Mesenchymal stem cell (in vitro differentiated cells and primary cell): ENCODE results near the gene FGF16.
"Not testable (repeated sequence)": the region's sequence is repeated elsewhere in the genome, so short reads cannot be mapped to it uniquely, and the experiment has no call there.

Experiments used
- DNase-seq: peaks from one replicate; pipeline ENCODE4 v3.0.0-alpha.2; 2013
- H2AFZ ChIP-seq: one replicate; pipeline ENCODE4 v1.6.1; 2013; ENCODE audit warnings: low read depth, mild to moderate bottlenecking, control low read depth, inconsistent platforms, low read length, moderate library complexity
- H2AK5ac ChIP-seq: 2 replicates; pipeline ENCODE4 v1.6.1; 2013; ENCODE audit warnings: low read length, moderate library complexity, mild to moderate bottlenecking, inconsistent platforms; ENCODE audit not compliant: severe bottlenecking
- H2BK120ac ChIP-seq: one replicate; pipeline ENCODE4 v1.6.1; 2013; ENCODE audit warnings: low read depth, mild to moderate bottlenecking, inconsistent platforms, low read length, moderate library complexity
- H2BK12ac ChIP-seq, 2 experiments: one replicate each; pipeline ENCODE4 v1.6.1; 2013; ENCODE audit warnings: inconsistent platforms in 2 of 2, low read length in 2 of 2, mild to moderate bottlenecking in 2 of 2, moderate library complexity in 2 of 2, control low read depth in 1 of 2
- H2BK15ac ChIP-seq: one replicate; pipeline ENCODE4 v1.6.1; 2013; ENCODE audit warnings: mild to moderate bottlenecking, low read depth, inconsistent platforms; ENCODE audit not compliant: poor library complexity, severe bottlenecking
- H2BK5ac ChIP-seq: 2 replicates; pipeline ENCODE4 v1.6.1; 2013; ENCODE audit warnings: low read depth, mild to moderate bottlenecking, low read length, control low read depth, inconsistent platforms; ENCODE audit not compliant: poor library complexity, severe bottlenecking
- H3K14ac ChIP-seq, 2 experiments: one replicate each; pipeline ENCODE4 v1.6.1; 2013; ENCODE audit warnings: inconsistent platforms in 2 of 2, low read length in 2 of 2, control low read depth in 1 of 2, mild to moderate bottlenecking in 1 of 2, moderate library complexity in 1 of 2
- H3K18ac ChIP-seq, 2 experiments: one replicate each; pipeline ENCODE4 v1.6.1; 2013; ENCODE audit warnings: inconsistent platforms in 2 of 2, low read length in 2 of 2, control low read depth in 1 of 2, low read depth in 1 of 2, mild to moderate bottlenecking in 1 of 2
- H3K23ac ChIP-seq, 2 experiments: one replicate each; pipeline ENCODE4 v1.6.1; 2013; ENCODE audit warnings: inconsistent platforms in 2 of 2, low read length in 2 of 2, mild to moderate bottlenecking in 2 of 2, moderate library complexity in 2 of 2, control low read depth in 1 of 2
- H3K27ac ChIP-seq: 2 replicates; pipeline ENCODE4 v1.5.1; 2013; ENCODE audit warnings: mild to moderate bottlenecking, moderate library complexity, low read length, control low read depth, inconsistent platforms; ENCODE audit not compliant: poor library complexity, severe bottlenecking
- H3K27me3 ChIP-seq, 2 experiments: 2 replicates each; pipeline versions ENCODE4 v1.6.1 to v1.7.0; 2013; ENCODE audit warnings: low read length in 2 of 2, mild to moderate bottlenecking in 2 of 2, moderate library complexity in 2 of 2, control low read depth in 1 of 2, inconsistent platforms in 1 of 2; ENCODE audit not compliant: control insufficient read depth in 1 of 2, insufficient read depth in 1 of 2
- H3K36me3 ChIP-seq, 2 experiments: 2 replicates each; pipeline versions ENCODE4 v1.6.1 to v1.7.0; 2013; ENCODE audit warnings: low read length in 2 of 2, control low read depth in 1 of 2, inconsistent platforms in 1 of 2, low read depth in 1 of 2, mild to moderate bottlenecking in 1 of 2; ENCODE audit not compliant: insufficient read depth in 2 of 2, control insufficient read depth in 1 of 2
- H3K4ac ChIP-seq, 2 experiments: one replicate each; pipeline ENCODE4 v1.6.1; 2013; ENCODE audit warnings: inconsistent platforms in 2 of 2, low read length in 2 of 2, mild to moderate bottlenecking in 2 of 2, moderate library complexity in 2 of 2, control low read depth in 1 of 2, low read depth in 1 of 2
- H3K4me1 ChIP-seq: 2 replicates; pipeline ENCODE4 v1.6.1; 2013; ENCODE audit warnings: low read depth, low read length, control low read depth; ENCODE audit not compliant: control insufficient read depth, insufficient read depth
- H3K4me2 ChIP-seq: 2 replicates; pipeline ENCODE4 v1.6.1; 2013; ENCODE audit warnings: low read length, mild to moderate bottlenecking, inconsistent platforms; ENCODE audit not compliant: poor library complexity, severe bottlenecking
- H3K4me3 ChIP-seq, 2 experiments: 2 replicates each; pipeline versions ENCODE4 v1.5.1 to v1.7.0; 2013; ENCODE audit warnings: low read length in 2 of 2, mild to moderate bottlenecking in 2 of 2, control low read depth in 1 of 2, low read depth in 1 of 2; ENCODE audit not compliant: insufficient read depth in 1 of 2
- H3K79me1 ChIP-seq: replicated peaks from 2 replicates; pipeline ENCODE4 v1.6.1; 2013; ENCODE audit warnings: mild to moderate bottlenecking, control low read depth, low read length, inconsistent platforms; ENCODE audit not compliant: poor library complexity, severe bottlenecking
- H3K9ac ChIP-seq: 2 replicates; pipeline ENCODE4 v1.7.0; 2013; ENCODE audit warnings: mild to moderate bottlenecking, low read length, moderate library complexity
- H3K9me3 ChIP-seq: 2 replicates; pipeline ENCODE4 v1.7.0; 2013; ENCODE audit warnings: mild to moderate bottlenecking, low read length; ENCODE audit not compliant: control insufficient read depth
- H4K8ac ChIP-seq: one replicate; pipeline ENCODE4 v1.6.1; 2013; ENCODE audit warnings: inconsistent platforms, mild to moderate bottlenecking, low read length, moderate library complexity
- H4K91ac ChIP-seq: one replicate; pipeline ENCODE4 v1.6.1; 2013; ENCODE audit warnings: mild to moderate bottlenecking, low read length, inconsistent platforms
- WGBS: methylation state at CpG from one replicate; pipeline ENCODE4 v1.1.7; 2013; ENCODE audit warnings: mixed read lengths; 5-methylcytosine and 5-hydroxymethylcytosine counted together

FGF16 gene

GRCh38 chrX:77484045-77484444, 36.9 kb downstream of the FGF16 start:
- no peak overlapping the region for H4K8ac ChIP-seq
- no peaks in the 10 kb centered on the region for H3K36me3 ChIP-seq
- no peak overlapping the region for H3K9ac ChIP-seq
- whole genome bisulfite sequencing = 85% methylated on average over 5 of the region's 5 CpGs
- H3K9me3 ChIP-seq = peaks cover 16% of the 10 kb centered on the region
- H3K4me2 ChIP-seq = no peak overlapping the region
- no peak overlapping the region for H3K18ac ChIP-seq
- no peaks in the 10 kb centered on the region for H3K79me1 ChIP-seq
- H3K27me3 ChIP-seq = no peaks in the 10 kb centered on the region
- no peak overlapping the region for H3K14ac ChIP-seq
- no peak overlapping the region for H3K27ac ChIP-seq
- H2BK5ac ChIP-seq = no peak overlapping the region
- no peak overlapping the region for H3K4me3 ChIP-seq
- H3K4me1 ChIP-seq = no peaks in the 10 kb centered on the region
- H2AK5ac ChIP-seq = no peak overlapping the region
- no peak for DNase-seq
- H2BK120ac ChIP-seq = no peak overlapping the region
- H4K91ac ChIP-seq = no peak overlapping the region
- no peak overlapping the region for H3K23ac ChIP-seq
- H3K4ac ChIP-seq = no peak overlapping the region
- no peak overlapping the region for H2BK12ac ChIP-seq
- no peak overlapping the region for H2AFZ ChIP-seq
- no peak overlapping the region for H2BK15ac ChIP-seq

GRCh38 chrX:77493677-77494553, 46.7 kb downstream of the FGF16 start:
- H2BK12ac ChIP-seq = no peak overlapping the region
- H2AK5ac ChIP-seq = no peak overlapping the region
- H2BK15ac ChIP-seq = no peak overlapping the region
- no peaks in the 10 kb centered on the region for H3K79me1 ChIP-seq
- H3K27me3 ChIP-seq = peaks cover 0 to 2% of the 10 kb centered on the region in 2 experiments
- no peak overlapping the region for H3K4me3 ChIP-seq
- no peak overlapping the region for H2AFZ ChIP-seq
- no peak overlapping the region for H3K9ac ChIP-seq
- WGBS = 33% methylated on average over 17 of the region's 20 CpGs
- no peak overlapping the region for H3K23ac ChIP-seq
- no peak overlapping the region for H3K14ac ChIP-seq
- peak overlapping the region; percentile 43 to 46 for H3K18ac ChIP-seq
- H4K91ac ChIP-seq = peak overlapping the region; percentile 50
- peaks cover 2% of the 10 kb centered on the region for H3K9me3 ChIP-seq
- peak overlapping the region; percentile 59 for H3K27ac ChIP-seq
- peak overlapping the region; percentile 19 for H2BK120ac ChIP-seq
- H3K4ac ChIP-seq = no peak overlapping the region
- peak overlapping the region; percentile 19 for H4K8ac ChIP-seq
- peak; percentile 88 for DNase-seq
- no peaks in the 10 kb centered on the region for H3K36me3 ChIP-seq
- H3K4me2 ChIP-seq = no peak overlapping the region
- peaks cover 7% of the 10 kb centered on the region for H3K4me1 ChIP-seq
- H2BK5ac ChIP-seq = peak overlapping the region; percentile 70

GRCh38 chrX:77500164-77500563, 53.0 kb downstream of the FGF16 start:
- H2BK15ac ChIP-seq, H2BK120ac ChIP-seq, H3K4ac ChIP-seq, H3K36me3 ChIP-seq, H2AFZ ChIP-seq, H3K27me3 ChIP-seq, H2BK5ac ChIP-seq, H2AK5ac ChIP-seq, H3K14ac ChIP-seq, H3K4me1 ChIP-seq, H3K27ac ChIP-seq, H3K4me2 ChIP-seq, DNase-seq, H2BK12ac ChIP-seq, H3K9me3 ChIP-seq, H4K8ac ChIP-seq, H3K79me1 ChIP-seq, H3K18ac ChIP-seq, H3K4me3 ChIP-seq, H3K9ac ChIP-seq, H3K23ac ChIP-seq, H4K91ac ChIP-seq: not testable (repeated sequence)
- WGBS = no CpG with 5 or more reads among the region's 1 CpG

GRCh38 chrX:77502951-77503525, 55.8 kb downstream of the FGF16 start:
- Histone ChIP-seq H3K23ac (no peak overlapping the region), H3K4me1 (no peaks in the 10 kb centered on the region), H2BK120ac (no peak overlapping the region), H4K91ac (no peak overlapping the region), H2AK5ac (no peak overlapping the region), H3K4me2 (no peak overlapping the region), H3K14ac (no peak overlapping the region), H3K27ac (no peak overlapping the region), H3K27me3 (no peaks in the 10 kb centered on the region), H2BK5ac (no peak overlapping the region), H3K18ac (no peak overlapping the region), H3K4ac (no peak overlapping the region), H2BK15ac (no peak overlapping the region), H2BK12ac (no peak overlapping the region), H3K79me1 (no peaks in the 10 kb centered on the region), H3K4me3 (no peak overlapping the region), H2AFZ (no peak overlapping the region), H3K9ac (no peak overlapping the region), H3K36me3 (peaks cover 0 to 15% of the 10 kb centered on the region in 2 experiments), H3K9me3 (no peaks in the 10 kb centered on the region), H4K8ac (no peak overlapping the region)
- WGBS = no CpG with 5 or more reads among the region's 2 CpGs
- DNase-seq = no peak
